Gastroesophageal sphincter (tissue), 4 donors: ENCODE measurements around the gene CYFIP2. TPM values are rescaled to one million over a fixed set of nuclear protein-coding genes. Genes with fewer than 3 reads are reported as not detected.

Source experiments
- ATAC-seq: fragments of 150-250 bp; one replicate; pipeline ENCODE4 v1.9.1; 2016; ENCODE audit warnings: mild to moderate bottlenecking, moderate library complexity
- H3K27ac ChIP-seq, 4 donors: fragments of 200-600 bp; sonication (generic) in 3 of 4; 1 replicate in 3 of 4; 2 replicates in 1 of 4; pipeline ENCODE4 v1.5.1; 2016 to 2019
- H3K27me3 ChIP-seq: fragments of 200-600 bp; sonication (generic); one replicate; pipeline ENCODE4 v1.5.1; 2019
- H3K36me3 ChIP-seq, 2 donors: fragments of 200-600 bp; sonication (generic); one replicate each; pipeline ENCODE4 v1.5.1; 2019; ENCODE audit warnings: control low read depth in 1 of 2
- H3K4me1 ChIP-seq, 3 donors: fragments of 200-600 bp; sonication (generic); 1 replicate in 2 of 3; 2 replicates in 1 of 3; pipeline ENCODE4 v1.5.1; 2016 to 2019; ENCODE audit warnings: control low read depth in 2 of 3
- H3K4me3 ChIP-seq, 2 donors: fragments of 200-600 bp; sonication (generic); one replicate each; pipeline ENCODE4 v1.5.1; 2019; ENCODE audit warnings: mild to moderate bottlenecking in 1 of 2, moderate library complexity in 1 of 2
- H3K9me3 ChIP-seq, 3 donors: fragments of 200-600 bp; sonication (generic); one replicate each; pipeline ENCODE4 v1.5.1; 2017 to 2019; ENCODE audit warnings: control low read depth in 2 of 3
- CTCF ChIP-seq, 4 experiments: fragments of 200-600 bp in 2 of 4; fragments of 450-650 bp in 2 of 4; sonication (generic) in 1 of 4; IDR thresholded peaks; one replicate each; pipeline ENCODE4 v1.5.1; 2017 to 2019; ENCODE audit warnings: antibody characterized with exemption in 4 of 4, mild to moderate bottlenecking in 2 of 4, moderate library complexity in 2 of 4
- EP300 ChIP-seq: sonication (generic); formaldehyde crosslinking; IDR thresholded peaks from one replicate; pipeline ENCODE4 v1.6.1; 2017; ENCODE audit warnings: antibody characterized with exemption, mild to moderate bottlenecking
- POLR2A ChIP-seq, 2 donors: fragments of 450-650 bp; IDR thresholded peaks; one replicate each; pipeline ENCODE4 v1.6.1; 2017; ENCODE audit warnings: antibody characterized with exemption in 2 of 2, mild to moderate bottlenecking in 2 of 2, moderate library complexity in 1 of 2
- POLR2AphosphoS5 ChIP-seq: sonication (generic); formaldehyde crosslinking; IDR thresholded peaks from one replicate; pipeline ENCODE4 v1.6.1; 2017; ENCODE audit warnings: antibody characterized with exemption
- WGBS, 2 donors: methylation state at CpG; one replicate each; pipeline ENCODE4 v1.1.5; 2018; ENCODE audit warnings: low coverage in 1 of 2; 5-methylcytosine and 5-hydroxymethylcytosine counted together
- total RNA-seq, 4 donors: library from RNA; depleted of rRNA; stranded (reverse); fragments of >200 nt; gene quantifications; one replicate each; pipeline ENCODE4 v1.1.0, GENCODE V29; 2016

Gene CYFIP2
- total RNA-seq, 4 donors from 2014 or later, result 13.7 to 50.6 (median 23.1) TPM

GRCh38 chr5:157263496-157264090 is 2.3 kb upstream of the CYFIP2 start:
- no peak overlapping the region for H3K27ac ChIP-seq

GRCh38 chr5:157266286-157267007 is 524 bp downstream of the CYFIP2 start:
- no CpG with 5 or more reads among the region's 62 CpGs for WGBS, 2 donors
- Histone ChIP-seq H3K9me3 (no peaks in the 10 kb centered on the region), H3K36me3 (no peaks in the 10 kb centered on the region), H3K27ac (peak overlapping the region in 2 of 4 donors; percentile 28 to 58), H3K4me1 (peaks cover 0 to 21% (median 3%) of the 10 kb centered on the region in 3 donors), H3K4me3 (peak overlapping the region; percentile 85 to 87), H3K27me3 (no peaks in the 10 kb centered on the region)
- TF ChIP-seq CTCF (IDR thresholded peaks at IDR 0.05), result no peak
- no peak for TF ChIP-seq POLR2A (IDR thresholded peaks at IDR 0.05)
- TF ChIP-seq EP300, result no peak
- no peak for TF ChIP-seq POLR2AphosphoS5
- peak; percentile 42 for ATAC-seq

More at GRCh38 chr5:157263496-157264090, 2.3 kb upstream of the CYFIP2 start:
- no peak for ATAC-seq
- Histone ChIP-seq H3K9me3 (no peaks in the 10 kb centered on the region), H3K4me3 (no peak overlapping the region), H3K27me3 (no peaks in the 10 kb centered on the region), H3K4me1 (peaks cover 0 to 21% (median 3%) of the 10 kb centered on the region in 3 donors), H3K36me3 (no peaks in the 10 kb centered on the region)
- TF ChIP-seq POLR2AphosphoS5 (no peak), POLR2A (IDR thresholded peaks at IDR 0.05) (no peak), EP300 (no peak), CTCF (IDR thresholded peaks at IDR 0.05) (no peak)
- WGBS, 2 donors, result 68 to 79% methylated on average over 2 to 7 of the region's 7 CpGs

- ATAC-seq, result no peak
- 80% methylated on average over 1 of the region's 3 CpGs; no CpG with 5 or more reads in 1 of the 2 donors for WGBS, 2 donors
- Histone ChIP-seq H3K4me3 (peak overlapping the region in 1 of 2 donors; percentile 85), H3K36me3 (no peaks in the 10 kb centered on the region), H3K4me1 (peaks cover 0 to 21% (median 3%) of the 10 kb centered on the region in 3 donors), H3K27ac (no peak overlapping the region), H3K27me3 (no peaks in the 10 kb centered on the region), H3K9me3 (no peaks in the 10 kb centered on the region)
- TF ChIP-seq EP300 (no peak), POLR2A (IDR thresholded peaks at IDR 0.05) (no peak), POLR2AphosphoS5 (no peak), CTCF (IDR thresholded peaks at IDR 0.05) (no peak)
Measured at GRCh38 chr5:157267025-157267424, 1.1 kb downstream of the CYFIP2 start.

GRCh38 chr5:157267761-157268480 is 2.0 kb downstream of the CYFIP2 start:
- no peak for ATAC-seq

More at GRCh38 chr5:157267761-157268480, 2.0 kb downstream of the CYFIP2 start:
- no peaks in the 10 kb centered on the region for H3K9me3 ChIP-seq
- H3K36me3 ChIP-seq, result no peaks in the 10 kb centered on the region
- H3K4me3 ChIP-seq, result no peak overlapping the region
- H3K27ac ChIP-seq, result no peak overlapping the region
- WGBS, 2 donors, result 75 to 88% methylated on average over 4 to 6 of the region's 8 CpGs
- TF ChIP-seq POLR2A (IDR thresholded peaks at IDR 0.05) (no peak), POLR2AphosphoS5 (no peak), CTCF (IDR thresholded peaks at IDR 0.05) (no peak), EP300 (no peak)
- no peaks in the 10 kb centered on the region for H3K27me3 ChIP-seq
- peaks cover 0 to 21% (median 3%) of the 10 kb centered on the region in 3 donors for H3K4me1 ChIP-seq
